ENCODE measurements around the gene SLC1A2.

SLC1A2 gene

GRCh38 chr11:35321532-35322317 is 97.6 kb downstream of the SLC1A2 start:
- Histone ChIP-seq H3K4me1 (ENCODE audit: insufficient read depth, low read length, poor library complexity, severe bottlenecking) (peaks cover 22% of the 10 kb centered on the region), H3F3A (ENCODE audit: low read depth) (no peaks in the 10 kb centered on the region), H3K9me3 (ENCODE audit: insufficient read depth, low read depth, low read length) (no peaks in the 10 kb centered on the region), H4K20me1 (ENCODE audit: insufficient read depth, low read length, poor library complexity, severe bottlenecking) (no peaks in the 10 kb centered on the region), H3K9me2 (replicated peaks; ENCODE audit: low read depth, low read length) (no peaks in the 10 kb centered on the region), H3K79me2 (ENCODE audit: insufficient read depth, low read length) (no peaks in the 10 kb centered on the region), H3K27me3 (ENCODE audit: insufficient read depth, low read length, poor library complexity, severe bottlenecking) (no peaks in the 10 kb centered on the region), H3K4me3 (ENCODE audit: low read length, poor library complexity, severe bottlenecking) (no peak overlapping the region), H3K4me2 (ENCODE audit: low read depth, low read length, poor library complexity, severe bottlenecking) (no peak overlapping the region), H2AFZ (ENCODE audit: low read length) (no peak overlapping the region), H3K9ac (ENCODE audit: low read depth, low read length, poor library complexity, severe bottlenecking) (no peak overlapping the region), H3K36me3 (ENCODE audit: insufficient read depth, low read length) (no peaks in the 10 kb centered on the region)
- TF ChIP-seq CTCF (conservative IDR thresholded peaks at IDR 0.05; ENCODE audit: low read length) (no peak), EZH2phosphoT487 (IDR thresholded peaks at IDR 0.05; ENCODE audit: borderline replicate concordance) (no peak)

- Histone ChIP-seq H3K4me1 (ENCODE audit: insufficient read depth, low read length, poor library complexity, severe bottlenecking) (peaks cover 27% of the 10 kb centered on the region), H3K27me3 (ENCODE audit: insufficient read depth, low read length, poor library complexity, severe bottlenecking) (no peaks in the 10 kb centered on the region), H3K4me3 (ENCODE audit: low read length, poor library complexity, severe bottlenecking) (no peak overlapping the region), H2AFZ (ENCODE audit: low read length) (no peak overlapping the region), H4K20me1 (ENCODE audit: insufficient read depth, low read length, poor library complexity, severe bottlenecking) (no peaks in the 10 kb centered on the region), H3K9me2 (replicated peaks; ENCODE audit: low read depth, low read length) (no peaks in the 10 kb centered on the region), H3K79me2 (ENCODE audit: insufficient read depth, low read length) (no peaks in the 10 kb centered on the region), H3K9me3 (ENCODE audit: insufficient read depth, low read depth, low read length) (no peaks in the 10 kb centered on the region), H3F3A (ENCODE audit: low read depth) (no peaks in the 10 kb centered on the region), H3K36me3 (ENCODE audit: insufficient read depth, low read length) (no peaks in the 10 kb centered on the region), H3K9ac (ENCODE audit: low read depth, low read length, poor library complexity, severe bottlenecking) (no peak overlapping the region), H3K4me2 (ENCODE audit: low read depth, low read length, poor library complexity, severe bottlenecking) (no peak overlapping the region)
- TF ChIP-seq CTCF (conservative IDR thresholded peaks at IDR 0.05; ENCODE audit: low read length) (no peak), EZH2phosphoT487 (IDR thresholded peaks at IDR 0.05; ENCODE audit: borderline replicate concordance) (no peak)
Measured at GRCh38 chr11:35321111-35321510, 98.2 kb downstream of the SLC1A2 start.

GRCh38 chr11:35318977-35319925 is 100.1 kb downstream of the SLC1A2 start:
- Histone ChIP-seq H3K4me3 (ENCODE audit: low read length, poor library complexity, severe bottlenecking) (no peak overlapping the region), H3K9me2 (replicated peaks; ENCODE audit: low read depth, low read length) (no peaks in the 10 kb centered on the region), H3K4me2 (ENCODE audit: low read depth, low read length, poor library complexity, severe bottlenecking) (no peak overlapping the region), H3K36me3 (ENCODE audit: insufficient read depth, low read length) (no peaks in the 10 kb centered on the region), H3F3A (ENCODE audit: low read depth) (no peaks in the 10 kb centered on the region), H3K4me1 (ENCODE audit: insufficient read depth, low read length, poor library complexity, severe bottlenecking) (peaks cover 27% of the 10 kb centered on the region), H2AFZ (ENCODE audit: low read length) (peak overlapping the region; percentile 93), H4K20me1 (ENCODE audit: insufficient read depth, low read length, poor library complexity, severe bottlenecking) (no peaks in the 10 kb centered on the region), H3K27me3 (ENCODE audit: insufficient read depth, low read length, poor library complexity, severe bottlenecking) (no peaks in the 10 kb centered on the region), H3K9me3 (ENCODE audit: insufficient read depth, low read depth, low read length) (no peaks in the 10 kb centered on the region), H3K9ac (ENCODE audit: low read depth, low read length, poor library complexity, severe bottlenecking) (no peak overlapping the region), H3K79me2 (ENCODE audit: insufficient read depth, low read length) (no peaks in the 10 kb centered on the region)
- TF ChIP-seq EZH2phosphoT487 (IDR thresholded peaks at IDR 0.05; ENCODE audit: borderline replicate concordance) (no peak), CTCF (conservative IDR thresholded peaks at IDR 0.05; ENCODE audit: low read length) (no peak)

All from Loucy (cell line).